ENCODE measurements around the gene DUSP7.
"Not testable (repeated sequence)": the region's sequence is repeated elsewhere in the genome, so short reads cannot be mapped to it uniquely, and the experiment has no call there.

DUSP7 gene

DNA sequence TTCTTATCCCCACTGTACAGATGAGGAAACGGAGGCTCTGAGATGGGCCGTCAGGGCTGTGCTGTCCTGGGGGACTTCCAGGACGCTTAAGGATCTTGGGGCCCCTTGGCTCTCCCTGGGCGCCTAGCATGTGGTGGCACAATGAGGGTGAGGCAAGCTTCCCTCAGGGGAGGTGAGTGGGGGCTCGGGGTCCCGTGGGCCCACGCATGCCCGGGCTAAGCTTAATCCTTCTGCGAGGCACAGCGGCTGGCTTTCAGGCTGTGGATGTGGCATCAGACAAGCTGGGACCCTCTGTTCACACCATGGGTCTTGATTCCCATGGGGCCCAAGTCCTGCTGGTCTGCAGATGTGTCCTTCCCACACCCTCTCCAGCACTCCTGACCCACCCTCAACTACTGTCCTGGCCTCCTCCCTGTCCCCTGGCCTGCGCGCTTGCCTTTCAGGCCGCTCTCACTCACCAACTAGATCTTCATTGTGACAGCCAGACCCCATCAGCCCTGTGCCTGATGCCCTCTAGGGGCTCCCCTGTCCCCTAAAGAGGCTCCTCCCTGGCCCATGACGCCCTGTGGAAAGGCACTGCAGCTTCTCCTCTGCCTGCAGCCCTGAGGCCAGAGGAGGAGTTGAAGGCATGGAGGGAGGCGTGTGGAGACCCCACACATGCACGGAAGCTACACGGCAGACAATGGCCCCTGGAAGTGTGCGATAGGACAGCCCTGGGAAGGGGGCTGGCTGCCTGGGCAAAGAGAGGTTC lies 11.3 kb downstream of the DUSP7 start:
- DNase-seq = no peak

GRCh38 chr3:52043750-52044149 lies 12.6 kb downstream of the DUSP7 start:
- DNase-seq = no peak

DNA sequence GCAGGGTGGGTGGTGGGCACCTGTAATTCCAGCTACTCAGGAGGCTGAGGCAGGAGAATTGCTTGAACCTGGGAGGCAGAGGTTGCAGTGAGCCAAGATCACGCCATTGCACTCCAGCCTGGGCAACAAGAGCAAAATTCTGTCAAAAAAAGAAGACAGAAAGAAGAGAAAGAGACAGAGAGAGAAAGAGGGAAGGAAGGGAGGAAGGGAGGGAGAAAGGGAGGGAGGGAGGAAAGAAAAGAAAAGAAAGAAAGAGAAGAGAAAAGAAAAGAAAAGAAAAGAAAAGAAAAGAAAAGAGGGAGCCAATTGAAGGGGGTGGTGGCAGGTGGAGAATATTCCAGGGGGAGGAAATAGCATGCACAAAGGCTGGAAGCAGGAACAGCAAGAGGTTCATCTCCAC lies 13.3 kb downstream of the DUSP7 start:
- not testable (repeated sequence) for DNase-seq

DNA sequence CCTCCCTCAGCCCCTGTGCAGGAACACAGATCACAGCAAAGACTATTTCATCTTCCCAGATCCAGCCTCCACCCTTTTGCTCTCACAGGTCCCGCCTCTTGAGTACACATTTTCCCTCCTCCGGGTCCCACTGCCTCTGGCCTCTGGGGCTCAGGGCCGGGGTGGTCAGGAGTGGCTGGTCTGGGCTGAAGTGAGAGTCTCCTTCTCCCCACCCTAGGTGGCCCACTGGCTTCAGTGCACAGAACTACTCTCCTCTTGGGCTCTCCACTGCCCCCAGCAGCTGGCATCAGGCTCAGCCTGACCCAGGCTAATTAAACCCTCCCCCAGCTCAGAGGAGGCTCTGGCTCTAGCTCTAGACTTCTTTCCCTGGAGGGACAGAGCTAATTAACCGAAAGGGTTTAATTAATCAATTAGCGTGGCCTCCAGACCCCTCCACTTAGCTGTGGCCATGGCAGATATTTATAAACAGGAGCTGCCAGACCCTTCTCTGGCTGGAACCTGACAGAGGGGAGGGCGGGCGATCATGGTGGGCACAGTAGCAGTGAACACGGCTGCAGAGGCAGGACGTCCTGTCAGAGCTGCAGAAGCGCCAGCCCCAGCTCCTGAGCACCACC lies 15.1 kb downstream of the DUSP7 start:
- no peak for DNase-seq

DNA sequence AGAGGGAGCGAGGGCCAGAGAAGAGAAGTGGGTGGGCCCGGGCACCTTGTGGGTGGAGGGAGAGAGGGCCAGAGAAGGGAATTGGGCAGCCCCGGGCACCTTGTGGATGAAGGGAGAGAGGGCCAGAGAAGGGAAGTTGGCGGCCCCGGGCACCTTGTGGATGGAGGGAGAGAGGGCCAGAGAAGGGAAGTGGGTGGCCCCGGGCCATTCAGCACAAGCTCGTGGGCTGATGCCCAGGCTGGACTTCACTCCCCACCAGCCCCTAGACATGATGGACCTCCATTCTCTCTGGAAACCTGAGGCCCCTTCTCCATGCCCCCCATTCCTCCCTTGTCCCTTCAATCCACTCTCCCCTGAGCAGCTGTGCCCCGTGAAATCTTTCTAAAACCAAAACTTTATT lies 15.8 kb downstream of the DUSP7 start:
- no peak for DNase-seq

GRCh38 chr3:52039846-52040245 lies 16.5 kb downstream of the DUSP7 start:
- no peak for DNase-seq

GRCh38 chr3:52039426-52039825 lies 16.9 kb downstream of the DUSP7 start:
- DNase-seq = no peak

GRCh38 chr3:52038227-52038626 lies 18.1 kb downstream of the DUSP7 start:
- DNase-seq = no peak

- no peak for DNase-seq
Measured at GRCh38 chr3:52037291-52037690, 19.1 kb downstream of the DUSP7 start.

GRCh38 chr3:52036829-52037228 lies 19.5 kb downstream of the DUSP7 start:
- DNase-seq = no peak

- DNase-seq = no peak
Measured at GRCh38 chr3:52036222-52036694, 20.1 kb downstream of the DUSP7 start.

DNA sequence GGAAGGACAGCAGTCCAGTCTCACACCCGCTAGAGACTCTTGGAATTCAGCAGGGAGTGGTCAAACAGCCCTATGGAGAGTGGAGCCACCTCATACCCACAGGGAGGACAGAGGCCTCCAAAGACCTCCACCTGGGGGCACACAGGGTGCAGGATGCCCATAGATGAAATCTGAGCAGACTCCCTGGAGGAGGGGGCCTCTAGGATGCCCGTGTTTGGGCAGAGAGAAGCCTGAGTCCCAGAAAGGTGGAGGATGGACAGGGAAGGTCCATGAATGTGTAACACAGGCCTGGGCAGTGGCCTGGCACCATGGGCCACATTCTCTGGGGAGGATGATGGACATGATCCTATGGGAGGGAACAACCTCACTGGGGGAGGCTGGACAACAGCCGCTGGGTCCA lies 21.7 kb downstream of the DUSP7 start:
- no peak for DNase-seq

- DNase-seq = no peak
Measured at GRCh38 chr3:52034212-52034611, 22.2 kb downstream of the DUSP7 start.

DNA sequence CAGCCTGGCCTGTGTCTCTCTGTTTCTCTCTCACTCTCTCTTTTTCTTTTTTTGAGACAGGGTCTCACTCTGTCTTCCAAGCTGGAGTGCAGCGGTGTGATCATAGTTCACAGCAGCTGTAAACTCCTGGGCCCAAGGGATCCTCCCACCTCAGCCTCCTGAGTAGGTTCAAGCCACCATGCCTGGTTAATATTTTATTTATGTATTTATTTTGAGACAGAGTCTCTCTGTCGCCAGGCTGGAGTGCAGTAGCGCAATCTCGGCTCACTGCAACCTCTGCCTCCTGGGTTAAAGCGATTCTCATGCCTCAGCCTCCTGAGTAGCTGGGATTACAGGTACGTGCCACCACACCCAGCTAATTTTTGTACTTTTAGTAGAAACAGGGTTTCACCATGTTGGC lies 22.6 kb downstream of the DUSP7 start:
- not testable (repeated sequence) for DNase-seq

DNA sequence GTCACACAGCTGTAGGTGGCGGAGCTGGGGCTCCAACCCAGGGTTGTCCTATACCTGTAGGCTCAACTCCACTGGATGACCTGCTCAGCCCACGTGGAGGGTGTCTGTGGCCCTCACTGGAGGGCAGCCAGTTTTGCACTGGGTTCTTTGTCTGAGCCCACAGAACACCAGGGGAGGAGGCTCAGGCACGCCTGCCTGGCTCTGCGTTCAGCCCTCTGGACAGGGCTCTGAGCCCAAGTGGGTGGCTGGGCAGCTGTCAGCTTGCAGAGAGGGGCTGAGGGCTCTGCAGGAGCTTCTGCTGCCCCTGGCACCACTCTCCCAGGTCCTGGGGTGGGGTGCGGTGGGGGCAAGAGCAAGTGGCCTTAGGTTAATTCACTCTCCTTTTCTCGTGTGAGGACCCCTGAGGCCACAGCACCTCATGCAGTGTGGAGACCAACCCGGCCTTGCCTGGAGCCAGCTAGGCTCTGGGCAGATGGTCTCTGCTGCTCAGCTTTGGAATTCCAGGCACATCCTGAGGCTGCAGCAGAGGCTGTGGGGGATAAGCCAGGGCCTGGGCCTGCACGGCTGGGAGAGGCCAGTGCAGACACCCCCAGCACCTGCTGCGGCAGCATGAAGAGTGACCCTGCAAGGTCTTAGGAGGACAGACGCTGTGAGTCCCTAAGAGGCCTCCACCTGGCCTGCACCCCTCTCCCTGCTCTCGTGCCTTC lies 23.5 kb downstream of the DUSP7 start:
- no peak for DNase-seq

- no peak for DNase-seq
Measured at GRCh38 chr3:52031896-52032295, 24.5 kb downstream of the DUSP7 start.

DNA sequence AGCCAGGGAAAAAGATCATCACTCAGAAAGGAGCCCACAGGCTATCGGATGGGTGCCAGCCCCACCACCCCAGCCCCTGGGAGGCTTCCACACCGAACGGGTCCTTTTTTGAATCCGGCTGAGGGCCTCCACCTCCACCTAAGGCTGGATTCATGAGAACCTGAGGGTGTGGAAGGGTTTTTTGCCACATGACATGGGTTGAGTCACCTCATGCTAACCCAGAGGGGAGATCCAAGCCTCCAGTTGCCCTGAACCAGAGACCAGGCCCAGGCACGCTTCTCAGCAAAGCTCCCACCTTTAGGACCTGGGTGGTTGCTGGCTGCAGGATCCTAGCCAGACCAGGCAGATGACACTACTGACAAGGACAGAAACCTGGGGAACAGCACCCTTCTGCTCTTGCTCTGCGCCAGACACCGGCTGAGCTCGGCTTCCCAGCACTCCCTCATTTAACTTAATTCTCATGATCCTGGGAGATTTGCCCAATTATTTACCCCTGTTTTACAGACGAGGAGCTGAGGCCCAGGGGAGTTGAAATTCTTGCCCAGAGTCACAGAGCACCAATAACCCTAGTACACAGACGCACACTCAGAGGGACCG lies 25.6 kb downstream of the DUSP7 start:
- DNase-seq = no peak

DNA sequence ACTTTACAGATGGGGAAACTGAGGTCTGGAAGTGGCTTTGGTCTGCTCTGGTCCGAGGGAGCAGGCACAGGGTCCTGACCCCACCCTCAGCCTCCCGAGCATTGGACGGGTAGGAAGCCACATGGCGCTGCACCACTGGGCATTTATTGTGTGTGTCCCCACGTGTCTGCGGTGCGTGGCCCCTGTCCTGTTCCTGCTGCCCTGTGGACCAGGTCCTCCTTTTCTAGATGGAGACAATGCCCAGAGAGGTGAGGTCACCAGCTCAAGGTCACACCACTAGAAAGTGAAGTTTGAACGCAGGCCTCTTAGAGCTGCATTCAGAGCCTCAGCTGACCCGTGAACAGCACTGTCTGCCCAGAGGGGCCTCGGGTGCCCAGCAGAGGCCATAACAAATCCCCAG lies 26.8 kb downstream of the DUSP7 start:
- DNase-seq = no peak

DNA sequence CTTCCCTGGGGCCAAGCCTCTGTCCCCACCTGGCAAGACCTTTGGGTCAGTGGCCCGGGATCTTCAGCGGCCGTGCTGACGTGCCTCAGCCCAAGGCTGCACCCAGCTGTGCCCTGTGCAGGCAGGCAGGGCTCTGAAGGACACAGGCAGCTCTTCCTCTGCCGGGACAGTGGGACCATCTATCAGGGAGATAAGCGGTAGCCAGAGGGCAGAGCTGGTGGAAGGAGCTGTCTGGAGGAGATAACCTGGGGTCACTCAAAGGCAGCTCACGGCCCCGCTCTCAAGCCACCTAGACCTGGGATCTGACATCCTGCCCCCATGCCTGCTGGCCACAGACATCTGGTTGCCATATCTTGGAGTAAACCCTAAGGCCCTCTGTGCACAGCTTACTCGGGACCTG lies 27.3 kb downstream of the DUSP7 start:
- no peak for DNase-seq

- DNase-seq = no peak
Measured at GRCh38 chr3:52028572-52028971, 27.8 kb downstream of the DUSP7 start.

- no peak for DNase-seq
Measured at GRCh38 chr3:52026041-52026440, 30.3 kb downstream of the DUSP7 start.

DNA sequence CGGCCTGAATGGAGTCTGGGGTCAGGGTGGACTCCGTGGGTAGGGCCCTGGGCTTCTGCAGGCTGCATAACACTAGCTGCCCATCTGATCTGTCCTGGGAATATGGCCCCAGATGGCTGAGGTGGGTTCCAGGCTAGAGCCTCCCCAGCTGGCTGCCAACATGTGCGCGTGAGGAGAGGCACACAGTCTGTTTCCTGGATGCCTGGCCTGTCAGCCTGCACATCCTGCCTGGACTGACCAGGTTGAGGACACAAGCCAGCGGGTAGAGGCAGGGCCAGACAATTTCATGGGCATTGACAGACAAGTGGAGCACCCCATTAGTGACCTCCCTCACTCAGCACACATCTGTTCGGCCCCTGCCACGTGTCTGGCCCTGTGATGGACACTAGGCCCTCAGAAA lies 30.9 kb downstream of the DUSP7 start:
- DNase-seq = no peak

GRCh38 chr3:52024765-52025452 lies 31.5 kb downstream of the DUSP7 start:
- DNase-seq = no peak

Data from stimulated activated CD8-positive, alpha-beta memory T cell treated with anti-CD3 and anti-CD28 coated beads, Interleukin-4, amount 100 ng/mL, for 48 hours (primary cell).